Neural cell (in vitro differentiated cells): Measurements from ENCODE around the gene KRTAP2-1. TPM values are rescaled to one million over a fixed set of nuclear protein-coding genes. Genes with fewer than 3 reads are reported as not detected.
"Not testable (repeated sequence)": the region's sequence is repeated elsewhere in the genome, so short reads cannot be mapped to it uniquely, and the experiment has no call there.

Experiments used
- H2AFZ ChIP-seq: fragments of 200-600, 300-800 bp; sonication (generic), shearing (Covaris generic); 2 replicates; pipeline ENCODE4 v1.6.0; 2014; ENCODE audit warnings: low read depth, mild to moderate bottlenecking, antibody characterized with exemption, low read length, moderate library complexity
- H3F3A ChIP-seq: fragments of 200-600 bp; shearing (Covaris generic); 2 replicates; pipeline ENCODE4 v1.6.1; 2016; ENCODE audit warnings: mild to moderate bottlenecking, moderate library complexity, mixed read lengths, antibody characterized with exemption, low read length; ENCODE audit not compliant: insufficient read depth, poor library complexity, severe bottlenecking
- H3K27ac ChIP-seq: fragments of 200-600, 300-800 bp; sonication (generic), shearing (Covaris generic); 2 replicates; pipeline ENCODE4 v1.5.1; 2014; ENCODE audit warnings: mild to moderate bottlenecking, low read length, moderate library complexity
- H3K27me3 ChIP-seq: fragments of 300-800, 200-600 bp; sonication (generic), shearing (Covaris generic); 2 replicates; pipeline ENCODE4 v1.6.0; 2014; ENCODE audit warnings: mild to moderate bottlenecking, low read depth, low read length, moderate library complexity; ENCODE audit not compliant: insufficient read depth
- H3K36me3 ChIP-seq: fragments of 300-800, 200-600 bp; sonication (generic), shearing (Covaris generic); 2 replicates; pipeline ENCODE4 v1.5.1; 2014; ENCODE audit warnings: mild to moderate bottlenecking, antibody characterized with exemption, low read length, moderate library complexity; ENCODE audit not compliant: insufficient read depth
- H3K4me2 ChIP-seq: fragments of 300-800, 200-600 bp; sonication (generic), shearing (Covaris generic); 2 replicates; pipeline ENCODE4 v1.6.0; 2014; ENCODE audit warnings: mild to moderate bottlenecking, low read length
- H3K4me3 ChIP-seq: fragments of 300-800, 200-600 bp; sonication (generic), shearing (Covaris generic); 2 replicates; pipeline ENCODE4 v1.5.1; 2014; ENCODE audit warnings: mild to moderate bottlenecking, low read length, moderate library complexity
- H3K79me2 ChIP-seq: fragments of 200-600 bp; shearing (Covaris generic); replicated peaks from 2 replicates; pipeline ENCODE4 v1.6.0; 2014; ENCODE audit warnings: mild to moderate bottlenecking, low read length, moderate library complexity; ENCODE audit not compliant: insufficient read depth
- H3K9ac ChIP-seq: fragments of 300-800, 200-600 bp; sonication (generic), shearing (Covaris generic); 2 replicates; pipeline ENCODE4 v1.6.1; 2016; ENCODE audit warnings: mild to moderate bottlenecking, low read length, mixed read lengths
- H3K9me2 ChIP-seq: fragments of 200-600 bp; shearing (Covaris generic); 2 replicates; pipeline ENCODE4 v1.6.1; 2016; ENCODE audit warnings: mild to moderate bottlenecking, low read length, mixed read lengths; ENCODE audit not compliant: insufficient read depth
- H3K9me3 ChIP-seq: fragments of 200-600, 300-800 bp; sonication (generic), shearing (Covaris generic); 2 replicates; pipeline ENCODE4 v1.6.1; 2016; ENCODE audit warnings: mild to moderate bottlenecking, mixed run types, low read length, moderate library complexity, mixed read lengths
- H4K20me1 ChIP-seq: fragments of 200-600 bp; shearing (Covaris generic); 2 replicates; pipeline ENCODE4 v1.6.1; 2016; ENCODE audit warnings: mild to moderate bottlenecking, mixed run types; ENCODE audit not compliant: insufficient read depth
- EP300 ChIP-seq: fragments of 450-650 bp; conservative IDR thresholded peaks from 2 replicates; pipeline ENCODE4 v1.6.1; 2014; ENCODE audit warnings: antibody characterized with exemption, mild to moderate bottlenecking, moderate library complexity; ENCODE audit not compliant: poor library complexity, severe bottlenecking
- EZH2 ChIP-seq: fragments of 200-600, 300-800 bp; shearing (Covaris generic), sonication (generic); IDR thresholded peaks from 2 replicates; pipeline ENCODE4 v1.6.1; 2014; ENCODE audit warnings: antibody characterized with exemption, low read length, borderline replicate concordance, mild to moderate bottlenecking; ENCODE audit not compliant: insufficient read depth, poor library complexity, severe bottlenecking
- MXI1 ChIP-seq: fragments of 450-650 bp; conservative IDR thresholded peaks from 2 replicates; pipeline ENCODE4 v1.6.1; 2014; ENCODE audit warnings: antibody characterized with exemption, mild to moderate bottlenecking; ENCODE audit not compliant: poor library complexity, severe bottlenecking
- POLR2AphosphoS5 ChIP-seq: IDR thresholded peaks from 2 replicates; pipeline ENCODE4 v1.6.1; 2012
- RAD21 ChIP-seq: fragments of 450-650 bp; conservative IDR thresholded peaks from 2 replicates; pipeline ENCODE4 v1.6.1; 2014; ENCODE audit warnings: antibody characterized with exemption, mild to moderate bottlenecking, moderate library complexity
- SMC3 ChIP-seq: fragments of 450-650 bp; conservative IDR thresholded peaks from 2 replicates; pipeline ENCODE4 v1.6.1; 2014; ENCODE audit warnings: antibody characterized with exemption, mild to moderate bottlenecking, moderate library complexity; ENCODE audit not compliant: poor library complexity
- TAF1 ChIP-seq: IDR thresholded peaks from 2 replicates; pipeline ENCODE4 v1.6.1; 2012; ENCODE audit warnings: low read depth
- polyA plus RNA-seq: library from polyadenylated mRNA; depleted of rRNA; stranded (reverse); fragments of >200 nt; gene quantifications from 2 replicates; pipeline ENCODE4 v1.2.3, GENCODE V29; 2014
- TF ChIP-seq, protein P1 (sequence below): IDR thresholded peaks from 2 replicates; pipeline ENCODE4 v1.6.1; 2012; ENCODE audit warnings: borderline replicate concordance
- TF ChIP-seq, protein P2 (sequence below): fragments of 450-650 bp; IDR thresholded peaks from 2 replicates; pipeline ENCODE4 v1.5.1; 2014; ENCODE audit warnings: antibody characterized with exemption, mild to moderate bottlenecking, moderate library complexity; ENCODE audit not compliant: poor library complexity, severe bottlenecking

The KRTAP2-1 gene
- polyA plus RNA-seq, 1 donor from 2014 or later, result not detected

GRCh38 chr17:41083427-41083826, 36.3 kb upstream of the KRTAP2-1 start:
- not testable (repeated sequence) for H3K36me3 ChIP-seq, H3K4me3 ChIP-seq, H3K9me3 ChIP-seq, H3K4me2 ChIP-seq, H3K79me2 ChIP-seq, H3F3A ChIP-seq, H3K9ac ChIP-seq, H4K20me1 ChIP-seq, H3K9me2 ChIP-seq, H3K27me3 ChIP-seq, H3K27ac ChIP-seq, H2AFZ ChIP-seq

DNA sequence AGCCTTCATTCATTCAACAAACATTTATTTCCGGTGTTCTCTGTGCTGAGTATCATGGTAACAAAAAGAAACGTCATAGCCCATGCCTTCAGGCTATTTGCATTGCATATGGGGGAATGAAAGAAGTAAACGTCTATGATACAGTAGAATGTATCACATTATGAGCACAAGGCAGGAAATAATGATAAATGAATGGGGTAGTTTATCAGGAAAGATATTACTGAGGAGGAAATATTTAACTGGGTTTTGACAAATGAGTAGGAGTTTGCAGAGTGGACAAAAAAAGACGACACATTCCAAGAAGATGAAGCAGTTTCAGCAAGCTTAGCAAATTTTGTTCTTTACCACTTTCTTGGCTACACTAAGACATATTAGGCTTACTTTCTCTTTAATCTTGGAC, 35.5 kb upstream of the KRTAP2-1 start:
- H3K27me3 ChIP-seq, result no peaks in the 10 kb centered on the region
- no peaks in the 10 kb centered on the region for H3K36me3 ChIP-seq
- H3K27ac ChIP-seq, result no peak overlapping the region
- no peak overlapping the region for H3K4me2 ChIP-seq
- H3K9ac ChIP-seq, result no peak overlapping the region
- no peaks in the 10 kb centered on the region for H3K9me2 ChIP-seq
- H3K4me3 ChIP-seq, result no peak overlapping the region
- H3K79me2 ChIP-seq, result no peaks in the 10 kb centered on the region
- TF ChIP-seq TAF1 (no peak), RAD21 (no peak), EZH2 (no peak), SMC3 (no peak), EP300 (no peak), MXI1 (no peak), POLR2AphosphoS5 (no peak)
- TF ChIP-seq, protein P1, sequence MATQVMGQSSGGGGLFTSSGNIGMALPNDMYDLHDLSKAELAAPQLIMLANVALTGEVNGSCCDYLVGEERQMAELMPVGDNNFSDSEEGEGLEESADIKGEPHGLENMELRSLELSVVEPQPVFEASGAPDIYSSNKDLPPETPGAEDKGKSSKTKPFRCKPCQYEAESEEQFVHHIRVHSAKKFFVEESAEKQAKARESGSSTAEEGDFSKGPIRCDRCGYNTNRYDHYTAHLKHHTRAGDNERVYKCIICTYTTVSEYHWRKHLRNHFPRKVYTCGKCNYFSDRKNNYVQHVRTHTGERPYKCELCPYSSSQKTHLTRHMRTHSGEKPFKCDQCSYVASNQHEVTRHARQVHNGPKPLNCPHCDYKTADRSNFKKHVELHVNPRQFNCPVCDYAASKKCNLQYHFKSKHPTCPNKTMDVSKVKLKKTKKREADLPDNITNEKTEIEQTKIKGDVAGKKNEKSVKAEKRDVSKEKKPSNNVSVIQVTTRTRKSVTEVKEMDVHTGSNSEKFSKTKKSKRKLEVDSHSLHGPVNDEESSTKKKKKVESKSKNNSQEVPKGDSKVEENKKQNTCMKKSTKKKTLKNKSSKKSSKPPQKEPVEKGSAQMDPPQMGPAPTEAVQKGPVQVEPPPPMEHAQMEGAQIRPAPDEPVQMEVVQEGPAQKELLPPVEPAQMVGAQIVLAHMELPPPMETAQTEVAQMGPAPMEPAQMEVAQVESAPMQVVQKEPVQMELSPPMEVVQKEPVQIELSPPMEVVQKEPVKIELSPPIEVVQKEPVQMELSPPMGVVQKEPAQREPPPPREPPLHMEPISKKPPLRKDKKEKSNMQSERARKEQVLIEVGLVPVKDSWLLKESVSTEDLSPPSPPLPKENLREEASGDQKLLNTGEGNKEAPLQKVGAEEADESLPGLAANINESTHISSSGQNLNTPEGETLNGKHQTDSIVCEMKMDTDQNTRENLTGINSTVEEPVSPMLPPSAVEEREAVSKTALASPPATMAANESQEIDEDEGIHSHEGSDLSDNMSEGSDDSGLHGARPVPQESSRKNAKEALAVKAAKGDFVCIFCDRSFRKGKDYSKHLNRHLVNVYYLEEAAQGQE, result no peak
- TF ChIP-seq, protein P2, sequence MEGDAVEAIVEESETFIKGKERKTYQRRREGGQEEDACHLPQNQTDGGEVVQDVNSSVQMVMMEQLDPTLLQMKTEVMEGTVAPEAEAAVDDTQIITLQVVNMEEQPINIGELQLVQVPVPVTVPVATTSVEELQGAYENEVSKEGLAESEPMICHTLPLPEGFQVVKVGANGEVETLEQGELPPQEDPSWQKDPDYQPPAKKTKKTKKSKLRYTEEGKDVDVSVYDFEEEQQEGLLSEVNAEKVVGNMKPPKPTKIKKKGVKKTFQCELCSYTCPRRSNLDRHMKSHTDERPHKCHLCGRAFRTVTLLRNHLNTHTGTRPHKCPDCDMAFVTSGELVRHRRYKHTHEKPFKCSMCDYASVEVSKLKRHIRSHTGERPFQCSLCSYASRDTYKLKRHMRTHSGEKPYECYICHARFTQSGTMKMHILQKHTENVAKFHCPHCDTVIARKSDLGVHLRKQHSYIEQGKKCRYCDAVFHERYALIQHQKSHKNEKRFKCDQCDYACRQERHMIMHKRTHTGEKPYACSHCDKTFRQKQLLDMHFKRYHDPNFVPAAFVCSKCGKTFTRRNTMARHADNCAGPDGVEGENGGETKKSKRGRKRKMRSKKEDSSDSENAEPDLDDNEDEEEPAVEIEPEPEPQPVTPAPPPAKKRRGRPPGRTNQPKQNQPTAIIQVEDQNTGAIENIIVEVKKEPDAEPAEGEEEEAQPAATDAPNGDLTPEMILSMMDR, result no peak
- H4K20me1 ChIP-seq, result no peaks in the 10 kb centered on the region
- H3K9me3 ChIP-seq, result no peaks in the 10 kb centered on the region
- no peak overlapping the region for H2AFZ ChIP-seq
- no peaks in the 10 kb centered on the region for H3F3A ChIP-seq

GRCh38 chr17:41076788-41077187, 29.7 kb upstream of the KRTAP2-1 start:
- no peak overlapping the region for H3K4me3 ChIP-seq
- no peak overlapping the region for H2AFZ ChIP-seq

More at GRCh38 chr17:41076788-41077187, 29.7 kb upstream of the KRTAP2-1 start:
- H3K9ac ChIP-seq, result no peak overlapping the region
- no peaks in the 10 kb centered on the region for H4K20me1 ChIP-seq
- no peaks in the 10 kb centered on the region for H3K9me2 ChIP-seq
- H3F3A ChIP-seq, result no peaks in the 10 kb centered on the region
- no peaks in the 10 kb centered on the region for H3K36me3 ChIP-seq
- TF ChIP-seq, protein P1, result no peak
- TF ChIP-seq, protein P2, result no peak
- TF ChIP-seq TAF1 (no peak), RAD21 (no peak), EZH2 (no peak), SMC3 (no peak), POLR2AphosphoS5 (no peak), EP300 (no peak), MXI1 (no peak)
- H3K9me3 ChIP-seq, result no peaks in the 10 kb centered on the region
- H3K27ac ChIP-seq, result no peak overlapping the region
- no peak overlapping the region for H3K4me2 ChIP-seq
- no peaks in the 10 kb centered on the region for H3K79me2 ChIP-seq
- no peaks in the 10 kb centered on the region for H3K27me3 ChIP-seq
